Hepatocyte (in vitro differentiated cells): ENCODE measurements around the gene TYMS. TPM values are rescaled to one million over a fixed set of nuclear protein-coding genes. Genes with fewer than 3 reads are reported as not detected.

Source experiments
- DNase-seq: peaks from one replicate; pipeline ENCODE4 v3.0.0-alpha.2; 2016; ENCODE audit warnings: low spot score
- H2AFZ ChIP-seq: fragments of 200-600 bp; sonication (generic); 2 replicates; pipeline ENCODE4 v1.6.0; 2016; ENCODE audit warnings: antibody characterized with exemption, mild to moderate bottlenecking
- H3K27ac ChIP-seq: fragments of 200-600 bp; sonication (generic); 2 replicates; pipeline ENCODE4 v1.5.1; 2016; ENCODE audit warnings: mild to moderate bottlenecking
- H3K27me3 ChIP-seq: fragments of 200-600 bp; sonication (generic); 2 replicates; pipeline ENCODE4 v1.6.1; 2016
- H3K36me3 ChIP-seq: fragments of 200-600 bp; sonication (generic); replicated peaks from 2 replicates; pipeline ENCODE4 v1.5.1; 2016; ENCODE audit warnings: low read depth; ENCODE audit not compliant: insufficient read depth
- H3K4me1 ChIP-seq: fragments of 200-600 bp; sonication (generic); 2 replicates; pipeline ENCODE4 v1.5.1; 2016; ENCODE audit warnings: mild to moderate bottlenecking, moderate library complexity; ENCODE audit not compliant: insufficient read depth
- H3K4me2 ChIP-seq: fragments of 200-600 bp; sonication (generic); 2 replicates; pipeline ENCODE4 v1.6.0; 2016
- H3K4me3 ChIP-seq: fragments of 200-600 bp; sonication (generic); 2 replicates; pipeline ENCODE4 v1.5.1; 2016; ENCODE audit warnings: mild to moderate bottlenecking
- H3K79me2 ChIP-seq: fragments of 200-600 bp; sonication (generic); 2 replicates; pipeline ENCODE4 v1.6.0; 2017; ENCODE audit warnings: mild to moderate bottlenecking
- H3K9me2 ChIP-seq: fragments of 200-600 bp; sonication (generic); replicated peaks from 2 replicates; pipeline ENCODE4 v1.6.0; 2017; ENCODE audit warnings: mild to moderate bottlenecking; ENCODE audit not compliant: insufficient read depth
- H3K9me3 ChIP-seq: fragments of 200-600 bp; sonication (generic); 2 replicates; pipeline ENCODE4 v1.5.1; 2016; ENCODE audit warnings: low read depth, mild to moderate bottlenecking
- H4K20me1 ChIP-seq: fragments of 200-600 bp; sonication (generic); 2 replicates; pipeline ENCODE4 v1.6.0; 2016; ENCODE audit warnings: mild to moderate bottlenecking; ENCODE audit not compliant: insufficient read depth, poor library complexity, severe bottlenecking
- EZH2 ChIP-seq: fragments of 200-600 bp; sonication (generic); IDR thresholded peaks from 2 replicates; pipeline ENCODE4 v1.6.1; 2016; ENCODE audit warnings: antibody characterized with exemption, mild to moderate bottlenecking, borderline replicate concordance
- EZH2phosphoT487 ChIP-seq: fragments of 200-600 bp; sonication (generic); IDR thresholded peaks from one replicate; pipeline ENCODE4 v1.6.1; 2018; ENCODE audit warnings: antibody characterized with exemption, mild to moderate bottlenecking, low read depth, moderate library complexity; ENCODE audit not compliant: unreplicated experiment, severe bottlenecking
- WGBS: methylation state at CpG from one replicate; pipeline ENCODE4 v1.1.6; 2016; ENCODE audit warnings: low lambda C conversion rate; ENCODE audit errors: missing lambda C conversion rate; 5-methylcytosine and 5-hydroxymethylcytosine counted together
- polyA plus RNA-seq: library from polyadenylated mRNA; unstranded; fragments of >200 nt; fragmentation: Nextera tagmentation; extraction: Ambion mirVana; gene quantifications from 2 replicates; pipeline ENCODE4 v1.2.1, GENCODE V29; 2016
- total RNA-seq: library from RNA; depleted of rRNA; stranded (reverse); fragments of >200 nt; gene quantifications from 2 replicates; pipeline ENCODE4 v1.2.3, GENCODE V29; 2014
- TF ChIP-seq, protein P1 (sequence below): fragments of 200-600 bp; sonication (generic); IDR thresholded peaks from 2 replicates; pipeline ENCODE4 v1.5.1; 2016; ENCODE audit warnings: antibody characterized with exemption, mild to moderate bottlenecking; ENCODE audit not compliant: poor library complexity

The TYMS gene
- total and polyA plus RNA-seq, 2 experiments from 2014 or later: 15.1 to 39.8 TPM

DNA sequence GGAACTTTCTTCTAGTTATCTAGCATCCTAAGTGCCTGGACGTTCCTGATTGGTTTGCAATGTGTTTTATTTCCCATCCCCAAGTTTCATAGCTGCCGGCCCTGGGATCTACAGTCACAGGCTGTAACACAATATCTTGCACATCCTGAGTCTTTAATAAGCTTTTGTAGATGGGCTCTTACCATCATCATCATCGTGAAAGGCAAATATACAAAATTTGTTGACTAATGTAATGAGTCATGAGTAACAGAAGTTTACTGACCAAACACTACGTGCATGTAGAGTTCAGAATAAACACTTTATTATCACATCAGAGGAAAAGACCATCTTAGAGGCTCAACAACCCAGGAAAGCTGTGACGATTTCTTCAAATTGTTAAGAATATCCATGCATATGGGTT, 8.1 kb upstream of the TYMS start:
- TF ChIP-seq EZH2phosphoT487 (no peak), EZH2 (no peak)
- TF ChIP-seq, protein P1, sequence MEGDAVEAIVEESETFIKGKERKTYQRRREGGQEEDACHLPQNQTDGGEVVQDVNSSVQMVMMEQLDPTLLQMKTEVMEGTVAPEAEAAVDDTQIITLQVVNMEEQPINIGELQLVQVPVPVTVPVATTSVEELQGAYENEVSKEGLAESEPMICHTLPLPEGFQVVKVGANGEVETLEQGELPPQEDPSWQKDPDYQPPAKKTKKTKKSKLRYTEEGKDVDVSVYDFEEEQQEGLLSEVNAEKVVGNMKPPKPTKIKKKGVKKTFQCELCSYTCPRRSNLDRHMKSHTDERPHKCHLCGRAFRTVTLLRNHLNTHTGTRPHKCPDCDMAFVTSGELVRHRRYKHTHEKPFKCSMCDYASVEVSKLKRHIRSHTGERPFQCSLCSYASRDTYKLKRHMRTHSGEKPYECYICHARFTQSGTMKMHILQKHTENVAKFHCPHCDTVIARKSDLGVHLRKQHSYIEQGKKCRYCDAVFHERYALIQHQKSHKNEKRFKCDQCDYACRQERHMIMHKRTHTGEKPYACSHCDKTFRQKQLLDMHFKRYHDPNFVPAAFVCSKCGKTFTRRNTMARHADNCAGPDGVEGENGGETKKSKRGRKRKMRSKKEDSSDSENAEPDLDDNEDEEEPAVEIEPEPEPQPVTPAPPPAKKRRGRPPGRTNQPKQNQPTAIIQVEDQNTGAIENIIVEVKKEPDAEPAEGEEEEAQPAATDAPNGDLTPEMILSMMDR: no peak
- no peak overlapping the region for H3K4me3 ChIP-seq
- no peaks in the 10 kb centered on the region for H3K9me2 ChIP-seq
- H4K20me1 ChIP-seq: no peaks in the 10 kb centered on the region
- H3K36me3 ChIP-seq: no peaks in the 10 kb centered on the region
- no peaks in the 10 kb centered on the region for H3K79me2 ChIP-seq
- H3K27ac ChIP-seq: no peak overlapping the region
- H3K27me3 ChIP-seq: no peaks in the 10 kb centered on the region
- H3K9me3 ChIP-seq: no peaks in the 10 kb centered on the region
- 58% methylated on average over 5 of the region's 5 CpGs for WGBS
- H2AFZ ChIP-seq: no peak overlapping the region
- no peak for DNase-seq
- H3K4me1 ChIP-seq: no peaks in the 10 kb centered on the region
- H3K4me2 ChIP-seq: no peak overlapping the region

DNA sequence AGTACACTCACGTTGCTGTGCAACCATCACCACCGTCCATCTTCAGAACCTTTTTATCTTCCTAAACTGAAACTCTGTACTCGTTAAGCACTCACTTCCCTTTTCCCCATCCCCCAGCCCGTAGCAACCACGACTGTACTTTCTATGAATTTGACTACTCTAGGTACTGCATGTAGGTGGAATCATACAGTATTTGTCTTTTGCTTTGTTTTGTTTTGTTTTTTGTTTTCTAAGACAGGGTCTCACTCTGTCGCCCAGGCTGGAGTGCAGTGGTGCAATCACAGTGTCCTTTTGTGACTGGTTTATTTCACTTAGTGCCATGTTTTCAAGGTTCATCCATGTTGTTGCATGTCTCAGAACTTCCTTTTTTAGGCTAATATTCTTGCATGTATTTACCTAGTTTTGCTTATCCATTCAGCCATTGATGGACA, 7.0 kb upstream of the TYMS start:
- WGBS: 50% methylated on average over 6 of the region's 6 CpGs
- Histone ChIP-seq H3K4me2 (no peak overlapping the region), H4K20me1 (no peaks in the 10 kb centered on the region), H3K27ac (no peak overlapping the region), H3K9me2 (no peaks in the 10 kb centered on the region), H3K36me3 (no peaks in the 10 kb centered on the region), H3K4me3 (no peak overlapping the region), H3K27me3 (no peaks in the 10 kb centered on the region), H3K79me2 (no peaks in the 10 kb centered on the region), H3K4me1 (no peaks in the 10 kb centered on the region), H2AFZ (no peak overlapping the region), H3K9me3 (no peaks in the 10 kb centered on the region)
- TF ChIP-seq EZH2: no peak
- TF ChIP-seq, protein P1: no peak
- TF ChIP-seq EZH2phosphoT487: no peak
- no peak for DNase-seq

DNA sequence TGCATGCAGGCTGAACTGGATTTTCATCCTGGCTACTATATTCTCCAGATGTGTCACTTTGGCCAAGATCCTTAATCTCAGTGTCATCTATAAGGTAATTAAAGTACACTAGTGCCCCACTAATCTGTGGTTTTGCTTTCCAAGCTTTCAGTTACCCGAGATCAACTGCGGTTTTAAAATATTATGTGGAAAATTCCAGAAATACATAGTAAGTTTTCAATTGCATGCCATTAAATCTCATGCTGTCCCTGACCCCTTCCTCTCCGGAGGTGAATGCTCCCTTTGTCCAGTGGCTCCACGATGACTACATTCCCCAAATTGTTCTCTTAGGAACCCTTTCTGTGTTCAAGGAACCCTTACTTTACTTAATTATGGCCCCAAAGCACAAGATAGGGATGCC, 5.3 kb upstream of the TYMS start:
- no peak overlapping the region for H3K4me2 ChIP-seq

More for the DNA sequence above, 5.3 kb upstream of the TYMS start:
- H3K27ac ChIP-seq: no peak overlapping the region
- DNase-seq: no peak
- H3K9me2 ChIP-seq: no peaks in the 10 kb centered on the region
- TF ChIP-seq, protein P1: no peak
- H3K4me1 ChIP-seq: no peaks in the 10 kb centered on the region
- no peaks in the 10 kb centered on the region for H4K20me1 ChIP-seq
- H3K36me3 ChIP-seq: no peaks in the 10 kb centered on the region
- peaks cover 5% of the 10 kb centered on the region for H3K79me2 ChIP-seq
- no peaks in the 10 kb centered on the region for H3K9me3 ChIP-seq
- 74% methylated on average over 4 of the region's 4 CpGs for WGBS
- no peaks in the 10 kb centered on the region for H3K27me3 ChIP-seq
- H3K4me3 ChIP-seq: no peak overlapping the region
- no peak overlapping the region for H2AFZ ChIP-seq
